Smooth muscle cell (in vitro differentiated cells): Measurements from ENCODE around the gene TMEM181. TPM values are rescaled to one million over a fixed set of nuclear protein-coding genes. Genes with fewer than 3 reads are reported as not detected.

Source experiments
- DNase-seq: peaks from one replicate; lab custom pipeline; 2025; ENCODE audit not compliant: unreplicated experiment; lab: John Stamatoyannopoulos, UW
- H2AFZ ChIP-seq: fragments of 200-600 bp; sonication (generic); 2 replicates; pipeline ENCODE4 v1.6.0; 2016; ENCODE audit warnings: antibody characterized with exemption, low read depth, mild to moderate bottlenecking
- H3F3A ChIP-seq: fragments of 200-600 bp; sonication (generic); 2 replicates; pipeline ENCODE4 v1.6.0; 2017; ENCODE audit warnings: antibody characterized with exemption, low read depth
- H3K27ac ChIP-seq: fragments of 200-600 bp; sonication (generic); 2 replicates; pipeline ENCODE4 v1.5.1; 2016; ENCODE audit warnings: low read depth, mild to moderate bottlenecking
- H3K27me3 ChIP-seq: fragments of 200-600 bp; sonication (generic); 2 replicates; pipeline ENCODE4 v1.6.1; 2016; ENCODE audit warnings: low read depth, mild to moderate bottlenecking
- H3K36me3 ChIP-seq: fragments of 200-600 bp; sonication (generic); 2 replicates; pipeline ENCODE4 v1.5.1; 2016; ENCODE audit warnings: low read depth
- H3K4me1 ChIP-seq: fragments of 200-600 bp; sonication (generic); 2 replicates; pipeline ENCODE4 v1.5.1; 2016; ENCODE audit warnings: low read depth
- H3K4me2 ChIP-seq: fragments of 200-600 bp; sonication (generic); 2 replicates; pipeline ENCODE4 v1.6.0; 2016; ENCODE audit warnings: mild to moderate bottlenecking
- H3K4me3 ChIP-seq: fragments of 200-600 bp; sonication (generic); 2 replicates; pipeline ENCODE4 v1.5.1; 2016; ENCODE audit warnings: mild to moderate bottlenecking
- H3K79me2 ChIP-seq: fragments of 200-600 bp; sonication (generic); 2 replicates; pipeline ENCODE4 v1.6.0; 2016; ENCODE audit warnings: low read depth, mild to moderate bottlenecking
- H3K9ac ChIP-seq: fragments of 200-600 bp; sonication (generic); 2 replicates; pipeline ENCODE4 v1.6.0; 2016; ENCODE audit warnings: low read depth
- H3K9me3 ChIP-seq: fragments of 200-600 bp; sonication (generic); replicated peaks from 2 replicates; pipeline ENCODE4 v1.5.1; 2016; ENCODE audit warnings: low read depth
- H4K20me1 ChIP-seq: fragments of 200-600 bp; sonication (generic); 2 replicates; pipeline ENCODE4 v1.6.0; 2016; ENCODE audit warnings: low read depth
- CTCF ChIP-seq: fragments of 200-600 bp; sonication (generic); IDR thresholded peaks from 2 replicates; pipeline ENCODE4 v1.5.1; 2017; ENCODE audit warnings: borderline replicate concordance, mild to moderate bottlenecking, antibody characterized with exemption; ENCODE audit not compliant: insufficient read depth, poor library complexity, severe bottlenecking
- WGBS: methylation state at CpG from one replicate; pipeline ENCODE4 v1.1.7; 2016; ENCODE audit warnings: low lambda C conversion rate; 5-methylcytosine and 5-hydroxymethylcytosine counted together
- polyA plus RNA-seq: library from polyadenylated mRNA; unstranded; fragments of >200 nt; fragmentation: Nextera tagmentation; extraction: Ambion mirVana; gene quantifications from 2 replicates; pipeline ENCODE4 v1.2.1, GENCODE V29; 2016
- total RNA-seq: library from RNA; depleted of rRNA; stranded (reverse); fragments of >200 nt; gene quantifications from 2 replicates; pipeline ENCODE4 v1.2.3, GENCODE V29; 2014

The TMEM181 gene
- total and polyA plus RNA-seq, 2 experiments from 2014 or later = 15.3 to 29.0 TPM

DNA sequence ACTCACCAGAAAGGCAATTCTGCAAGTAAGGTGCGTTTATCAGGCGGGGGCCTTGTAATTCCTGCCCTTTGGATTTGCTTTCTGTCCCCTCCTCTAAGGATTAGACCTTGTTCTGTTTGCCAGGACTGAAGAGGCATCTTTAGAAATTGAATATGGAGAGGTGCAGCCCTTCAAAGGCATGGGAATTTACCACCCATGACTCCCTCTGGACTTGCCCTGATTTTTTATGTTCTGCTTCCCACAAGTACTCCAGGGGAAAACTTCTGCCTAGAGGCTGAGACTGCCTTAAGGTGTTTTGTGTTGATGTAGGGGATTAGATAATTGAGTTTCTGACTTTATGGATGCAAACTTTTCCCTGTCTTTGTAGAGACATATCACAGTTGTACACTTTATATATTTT is 120.1 kb downstream of the TMEM181 start:
- 97% methylated on average over 2 of the region's 2 CpGs for WGBS
- no peaks in the 10 kb centered on the region for H3K9me3 ChIP-seq

DNA sequence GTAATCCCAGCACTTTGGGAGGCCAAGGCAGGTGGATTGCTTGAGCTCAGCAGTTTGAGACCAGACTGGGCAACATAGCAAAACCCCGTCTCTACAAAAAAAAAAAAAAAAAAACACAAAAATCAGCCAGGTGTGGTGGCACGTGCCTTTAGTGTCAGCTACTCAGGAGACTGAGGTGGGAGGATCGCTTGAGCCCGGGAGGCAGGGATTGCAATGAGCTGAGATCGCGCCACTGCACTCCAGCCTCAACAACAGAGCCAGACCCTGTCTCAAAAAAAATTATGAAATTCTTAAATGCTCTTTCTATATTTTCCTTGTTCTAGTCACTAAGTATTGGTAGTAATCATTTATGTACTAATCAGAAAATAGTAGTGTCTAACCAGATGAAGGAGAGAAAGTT is 120.6 kb downstream of the TMEM181 start:
- Histone ChIP-seq H3K4me1 (no peaks in the 10 kb centered on the region), H4K20me1 (no peaks in the 10 kb centered on the region), H3F3A (no peaks in the 10 kb centered on the region), H2AFZ (no peak overlapping the region), H3K36me3 (no peaks in the 10 kb centered on the region), H3K27ac (no peak overlapping the region), H3K9ac (no peak overlapping the region), H3K9me3 (no peaks in the 10 kb centered on the region), H3K79me2 (no peaks in the 10 kb centered on the region), H3K27me3 (no peaks in the 10 kb centered on the region), H3K4me2 (no peak overlapping the region), H3K4me3 (no peak overlapping the region)
- DNase-seq = no peak
- 92% methylated on average over 6 of the region's 6 CpGs for WGBS
- no peak for TF ChIP-seq CTCF

More for the DNA sequence above, 120.1 kb downstream of the TMEM181 start:
- Histone ChIP-seq H3K4me2 (no peak overlapping the region), H3K27ac (no peak overlapping the region), H3K79me2 (no peaks in the 10 kb centered on the region), H3K36me3 (no peaks in the 10 kb centered on the region), H2AFZ (no peak overlapping the region), H3F3A (no peaks in the 10 kb centered on the region), H3K4me3 (no peak overlapping the region), H4K20me1 (no peaks in the 10 kb centered on the region), H3K9ac (no peak overlapping the region), H3K4me1 (no peaks in the 10 kb centered on the region), H3K27me3 (no peaks in the 10 kb centered on the region)
- DNase-seq = no peak
- no peak for TF ChIP-seq CTCF

DNA sequence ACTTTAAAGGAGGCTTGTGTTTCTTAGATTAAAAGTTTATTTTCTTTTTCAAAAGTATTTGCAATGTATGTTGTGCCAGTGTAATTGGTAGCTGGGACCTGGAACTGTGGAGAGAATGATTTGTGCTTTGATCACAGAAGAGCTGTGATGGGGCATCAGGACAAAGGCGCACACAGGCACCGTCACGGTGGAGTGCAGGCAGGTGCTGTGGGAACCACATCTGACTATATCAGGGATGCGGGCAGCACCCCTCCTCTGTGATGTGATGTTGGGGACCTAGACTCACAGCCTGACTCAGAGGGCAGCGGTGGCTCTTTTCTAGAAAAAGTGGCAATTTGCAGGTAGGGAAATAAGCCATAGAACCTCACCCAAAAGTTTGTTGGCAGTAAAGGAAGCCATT is 124.4 kb downstream of the TMEM181 start:
- no peaks in the 10 kb centered on the region for H3K27me3 ChIP-seq
- no peaks in the 10 kb centered on the region for H3K79me2 ChIP-seq
- no peak for TF ChIP-seq CTCF
- H3K9ac ChIP-seq = no peak overlapping the region
- 95% methylated on average over 5 of the region's 5 CpGs for WGBS
- H3K27ac ChIP-seq = no peak overlapping the region
- H3F3A ChIP-seq = no peaks in the 10 kb centered on the region
- no peak overlapping the region for H3K4me3 ChIP-seq
- no peak overlapping the region for H2AFZ ChIP-seq
- H3K36me3 ChIP-seq = no peaks in the 10 kb centered on the region
- DNase-seq = no peak
- H3K4me2 ChIP-seq = no peak overlapping the region
- no peaks in the 10 kb centered on the region for H3K4me1 ChIP-seq
- no peaks in the 10 kb centered on the region for H4K20me1 ChIP-seq
- H3K9me3 ChIP-seq = no peaks in the 10 kb centered on the region

DNA sequence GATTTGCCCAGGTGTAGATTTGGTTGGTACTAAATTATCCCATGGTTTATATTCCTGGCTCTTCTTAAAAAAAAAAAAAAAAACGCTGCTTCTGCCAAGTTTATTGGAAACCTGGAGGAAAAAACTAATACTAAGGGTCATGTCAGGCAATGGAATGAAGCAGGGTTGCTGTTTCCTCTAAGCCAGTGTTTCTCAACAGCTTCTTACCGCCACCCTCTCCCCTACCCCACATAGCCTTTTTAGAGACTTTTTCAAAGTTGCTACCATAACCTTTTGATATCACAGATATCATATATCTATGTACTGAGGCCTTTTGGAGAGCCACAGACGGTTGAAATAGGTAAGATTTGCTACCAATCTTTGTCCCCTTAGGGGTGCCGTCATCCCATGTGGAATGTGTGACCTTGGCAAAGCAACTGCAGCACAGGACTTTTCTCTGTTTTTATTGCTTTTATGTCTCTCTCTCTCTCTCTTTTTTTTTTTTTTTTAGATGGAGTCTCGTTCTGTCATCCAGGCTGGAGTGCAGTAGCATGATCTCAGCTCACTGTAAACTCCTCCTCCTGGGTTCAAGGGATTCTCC is 124.9 kb downstream of the TMEM181 start:
- Histone ChIP-seq H3K9ac (no peak overlapping the region), H3K4me2 (no peak overlapping the region)
- 86% methylated on average over 5 of the region's 5 CpGs for WGBS

More for the DNA sequence above, 124.9 kb downstream of the TMEM181 start:
- no peak for TF ChIP-seq CTCF
- DNase-seq = no peak
- Histone ChIP-seq H4K20me1 (no peaks in the 10 kb centered on the region), H3K27me3 (no peaks in the 10 kb centered on the region), H3K4me1 (no peaks in the 10 kb centered on the region), H3K36me3 (no peaks in the 10 kb centered on the region), H3K27ac (no peak overlapping the region), H2AFZ (no peak overlapping the region), H3K4me3 (no peak overlapping the region), H3K9me3 (no peaks in the 10 kb centered on the region), H3F3A (no peaks in the 10 kb centered on the region), H3K79me2 (no peaks in the 10 kb centered on the region)
